ENCODE results near the gene PDS5A. TPM values are rescaled to one million over a fixed set of nuclear protein-coding genes. Genes with fewer than 3 reads are reported as not detected.
"Not testable (repeated sequence)": the region's sequence is repeated elsewhere in the genome, so short reads cannot be mapped to it uniquely, and the experiment has no call there.

PDS5A gene
- total RNA-seq, 1 donor from 2014 or later = 132 TPM

DNA sequence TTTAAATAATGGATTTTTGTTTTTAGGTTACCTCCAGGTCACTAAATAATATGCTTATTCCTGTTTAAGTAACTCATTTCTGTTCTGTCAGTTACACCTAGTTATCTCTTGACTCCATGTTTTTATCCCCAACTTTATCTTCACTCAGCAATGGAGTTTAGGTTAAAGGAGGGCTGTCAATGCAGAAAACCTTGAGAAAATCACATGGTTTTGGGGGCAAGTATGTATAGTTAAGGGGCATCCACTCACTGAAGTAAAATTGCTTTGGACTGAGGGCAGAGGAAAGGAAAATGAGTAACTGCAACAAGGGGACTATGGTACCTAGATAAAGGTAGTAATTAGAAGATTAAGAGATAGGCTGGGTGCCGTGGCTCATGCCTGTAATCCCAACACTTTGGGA is 192.6 kb downstream of the PDS5A start:
- Histone ChIP-seq H3K27me3 (no peaks in the 10 kb centered on the region), H3K79me2 (ENCODE audit: low read depth) (no peaks in the 10 kb centered on the region), H3F3A (ENCODE audit: low read depth) (peaks cover 39% of the 10 kb centered on the region), H3K4me2 (no peak overlapping the region), H3K9ac (no peak overlapping the region), H3K27ac (peak overlapping the region; percentile 67), H3K9me3 (ENCODE audit: low read depth) (no peaks in the 10 kb centered on the region), H3K36me3 (no peaks in the 10 kb centered on the region), H3K4me1 (no peaks in the 10 kb centered on the region), H4K20me1 (ENCODE audit: low read depth) (no peaks in the 10 kb centered on the region), H3K4me3 (no peak overlapping the region), H2AFZ (replicated peaks) (no peak overlapping the region)
- no peak for DNase-seq (ENCODE audit: low spot score)
- no peak overlapping the region for H3K27ac Mint-ChIP-seq
- TF ChIP-seq, protein P1, sequence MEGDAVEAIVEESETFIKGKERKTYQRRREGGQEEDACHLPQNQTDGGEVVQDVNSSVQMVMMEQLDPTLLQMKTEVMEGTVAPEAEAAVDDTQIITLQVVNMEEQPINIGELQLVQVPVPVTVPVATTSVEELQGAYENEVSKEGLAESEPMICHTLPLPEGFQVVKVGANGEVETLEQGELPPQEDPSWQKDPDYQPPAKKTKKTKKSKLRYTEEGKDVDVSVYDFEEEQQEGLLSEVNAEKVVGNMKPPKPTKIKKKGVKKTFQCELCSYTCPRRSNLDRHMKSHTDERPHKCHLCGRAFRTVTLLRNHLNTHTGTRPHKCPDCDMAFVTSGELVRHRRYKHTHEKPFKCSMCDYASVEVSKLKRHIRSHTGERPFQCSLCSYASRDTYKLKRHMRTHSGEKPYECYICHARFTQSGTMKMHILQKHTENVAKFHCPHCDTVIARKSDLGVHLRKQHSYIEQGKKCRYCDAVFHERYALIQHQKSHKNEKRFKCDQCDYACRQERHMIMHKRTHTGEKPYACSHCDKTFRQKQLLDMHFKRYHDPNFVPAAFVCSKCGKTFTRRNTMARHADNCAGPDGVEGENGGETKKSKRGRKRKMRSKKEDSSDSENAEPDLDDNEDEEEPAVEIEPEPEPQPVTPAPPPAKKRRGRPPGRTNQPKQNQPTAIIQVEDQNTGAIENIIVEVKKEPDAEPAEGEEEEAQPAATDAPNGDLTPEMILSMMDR (IDR thresholded peaks at IDR 0.05) = no peak
- TF ChIP-seq EZH2 (IDR thresholded peaks at IDR 0.05) (no peak), EZH2phosphoT487 (IDR thresholded peaks at IDR 0.05) (no peak)
- H3K9me3 Mint-ChIP-seq = no peaks in the 10 kb centered on the region
- no peaks in the 10 kb centered on the region for H3K4me1 Mint-ChIP-seq
- H3K36me3 Mint-ChIP-seq = peaks cover 2% of the 10 kb centered on the region
- H3K27me3 Mint-ChIP-seq (ENCODE audit: insufficient read depth, low read depth) = peaks cover 5% of the 10 kb centered on the region
- no peak overlapping the region for H3K4me3 Mint-ChIP-seq

GRCh38 chr4:39781988-39782387 is 195.7 kb downstream of the PDS5A start:
- H3K9ac ChIP-seq; H3K4me3 Mint-ChIP-seq; H3K4me1 ChIP-seq; H4K20me1 ChIP-seq (ENCODE audit: low read depth); H3K79me2 ChIP-seq (ENCODE audit: low read depth); H3K9me3 ChIP-seq (ENCODE audit: low read depth); H3K27ac ChIP-seq; H3K4me1 Mint-ChIP-seq; DNase-seq (ENCODE audit: low spot score); H3K9me3 Mint-ChIP-seq; H3K27ac Mint-ChIP-seq; H3K27me3 ChIP-seq; H3K4me2 ChIP-seq; H2AFZ ChIP-seq (replicated peaks); H3K4me3 ChIP-seq; H3K27me3 Mint-ChIP-seq (ENCODE audit: insufficient read depth, low read depth): not testable (repeated sequence)
- H3K36me3 Mint-ChIP-seq = peaks cover 13% of the 10 kb centered on the region
- Histone ChIP-seq H3K36me3 (peaks cover 16% of the 10 kb centered on the region), H3F3A (ENCODE audit: low read depth) (peaks cover 40% of the 10 kb centered on the region)

Small RNA genes lying within 50 kb of the gene (small RNA-seq; reads per million reads assigned to genes)
- not detected for gene RNA5SP159

Other genes with a start within 250 kb of the PDS5A start
- gene N4BP2, start 78.9 kb upstream of the PDS5A start, total RNA-seq (ENCODE audit: low replicate concordance) = 48.0 and 80.9 TPM in 2 replicates
- gene RHOH, start 219.1 kb upstream of the PDS5A start, total RNA-seq (ENCODE audit: low replicate concordance) = 5.7 and 11.2 TPM in 2 replicates

Data from neural progenitor cell (in vitro differentiated cells).